ENCODE data around the gene CBX7.

The CBX7 gene

GRCh38 chr22:39152511-39153219 is at the start of gene CBX7:
CBX7 (minus strand) TSS chr22:39152680; CDS start chr22:39152444, 236 bp downstream.
- DNase-seq, result peak; percentile 65 to 83

- no peak for DNase-seq
Observed at GRCh38 chr22:39197578-39197977, 45.1 kb upstream of the CBX7 start.

- no peak for DNase-seq
Observed at GRCh38 chr22:39194098-39194497, 41.6 kb upstream of the CBX7 start.

GRCh38 chr22:39188809-39189208 is 36.3 kb upstream of the CBX7 start:
- DNase-seq, result no peak

GRCh38 chr22:39185601-39186012 is 33.1 kb upstream of the CBX7 start:
- DNase-seq, result no peak

- no peak for DNase-seq
Observed at GRCh38 chr22:39184586-39185577, 32.4 kb upstream of the CBX7 start.

GRCh38 chr22:39183991-39184585 is 31.6 kb upstream of the CBX7 start:
- no peak for DNase-seq

- no peak for DNase-seq
Observed at GRCh38 chr22:39182478-39183030, 30.1 kb upstream of the CBX7 start.

GRCh38 chr22:39181778-39182177 is 29.3 kb upstream of the CBX7 start:
- no peak for DNase-seq

GRCh38 chr22:39181356-39181755 is 28.9 kb upstream of the CBX7 start:
- no peak for DNase-seq

- no peak for DNase-seq
Observed at GRCh38 chr22:39179841-39180335, 27.4 kb upstream of the CBX7 start.

- DNase-seq, result no peak
Observed at GRCh38 chr22:39179401-39179827, 26.9 kb upstream of the CBX7 start.

- no peak for DNase-seq
Observed at GRCh38 chr22:39178206-39179111, 26.0 kb upstream of the CBX7 start.

- no peak for DNase-seq
Observed at GRCh38 chr22:39177791-39178190, 25.3 kb upstream of the CBX7 start.

- DNase-seq, result no peak
Observed at GRCh38 chr22:39177456-39177775, 24.9 kb upstream of the CBX7 start.

- no peak for DNase-seq
Observed at GRCh38 chr22:39176714-39177455, 24.4 kb upstream of the CBX7 start.

- DNase-seq, result no peak
Observed at GRCh38 chr22:39176143-39176713, 23.7 kb upstream of the CBX7 start.

GRCh38 chr22:39175353-39176142 is 23.1 kb upstream of the CBX7 start:
- DNase-seq, result no peak

- peak; percentile 22 to 31 for DNase-seq
Observed at GRCh38 chr22:39174498-39175352, 22.2 kb upstream of the CBX7 start.
